ENCODE data around the gene NUP37. TPM values are rescaled to one million over a fixed set of nuclear protein-coding genes. Genes with fewer than 3 reads are reported as not detected.
"Not testable (repeated sequence)": the region's sequence is repeated elsewhere in the genome, so short reads cannot be mapped to it uniquely, and the experiment has no call there.

NUP37 gene, protein sequence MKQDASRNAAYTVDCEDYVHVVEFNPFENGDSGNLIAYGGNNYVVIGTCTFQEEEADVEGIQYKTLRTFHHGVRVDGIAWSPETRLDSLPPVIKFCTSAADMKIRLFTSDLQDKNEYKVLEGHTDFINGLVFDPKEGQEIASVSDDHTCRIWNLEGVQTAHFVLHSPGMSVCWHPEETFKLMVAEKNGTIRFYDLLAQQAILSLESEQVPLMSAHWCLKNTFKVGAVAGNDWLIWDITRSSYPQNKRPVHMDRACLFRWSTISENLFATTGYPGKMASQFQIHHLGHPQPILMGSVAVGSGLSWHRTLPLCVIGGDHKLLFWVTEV
- total RNA-seq = 17.3 and 23.7 TPM in 2 replicates

GRCh38 chr12:102119674-102120563 is at the start of gene NUP37, which contains the start of gene PARPBP:
Gene NUP37 (minus strand): TSS chr12:102120114. CDS start chr12:102118518, 1,596 bp downstream.
Gene PARPBP (plus strand): TSS chr12:102120183. CDS start chr12:102123889, 3,706 bp downstream.
- DNase-seq (ENCODE audit: low read depth in 2 of 2) = peak; percentile 76 to 91

DNA sequence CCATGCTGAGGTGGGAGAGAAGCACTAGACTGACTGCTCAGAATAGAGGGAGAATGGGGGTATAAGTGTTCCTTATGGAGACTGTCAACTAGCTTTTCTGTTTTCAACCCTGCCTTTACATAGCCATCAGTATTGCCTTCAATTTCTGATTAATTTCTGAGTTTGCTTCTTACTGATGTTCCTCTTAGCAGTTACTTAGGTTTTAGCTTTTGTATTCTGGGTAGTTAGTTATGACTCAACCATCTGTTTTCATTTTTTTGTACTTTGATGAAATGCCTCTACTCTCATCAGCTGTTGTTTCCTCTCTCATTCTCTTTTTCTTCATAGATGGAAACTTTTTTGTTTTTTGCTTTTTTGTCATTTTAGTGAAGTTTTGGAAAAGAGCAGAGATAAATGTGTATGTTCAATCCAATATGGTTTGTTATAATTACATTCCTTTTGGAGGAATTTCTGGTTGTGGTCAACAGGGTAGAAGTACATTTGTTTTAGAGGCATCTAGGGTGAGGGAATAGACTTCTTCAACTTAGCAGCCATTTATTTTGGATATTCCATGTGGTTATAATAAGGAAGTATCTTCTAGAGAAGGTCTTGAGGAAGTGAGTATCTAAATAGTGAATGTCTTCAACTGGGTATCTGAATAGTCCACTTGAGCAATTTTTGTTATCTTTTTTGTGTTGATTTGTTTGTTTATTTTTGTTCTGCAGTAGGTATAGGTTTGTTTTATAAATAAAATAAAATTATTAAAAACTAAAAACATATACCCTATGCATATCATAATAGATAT is 48.1 kb upstream of the NUP37 start:
- DNase-seq (ENCODE audit: low read depth in 2 of 2) = no peak

DNA sequence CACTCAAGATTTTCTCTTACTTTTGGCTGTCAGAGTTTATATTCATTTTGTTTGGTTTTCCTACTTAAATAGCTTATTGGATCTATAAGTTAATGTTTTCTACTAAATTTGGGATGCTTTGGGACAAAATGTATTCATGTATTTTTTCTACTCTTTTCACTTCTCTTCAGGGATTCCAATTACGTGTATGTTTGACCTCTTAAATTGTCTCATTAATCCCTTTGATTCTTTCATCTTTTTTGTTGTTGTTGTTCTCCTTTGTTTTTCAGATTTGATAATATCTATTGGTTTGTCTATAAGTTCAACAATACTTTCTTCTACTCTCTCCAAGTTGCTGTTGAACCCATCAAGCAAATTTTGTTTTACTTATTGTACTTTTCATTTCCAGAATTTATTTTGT is 43.5 kb upstream of the NUP37 start:
- no peak for DNase-seq (ENCODE audit: low read depth in 2 of 2)

- DNase-seq (ENCODE audit: low read depth in 2 of 2) = not testable (repeated sequence)
Measured at GRCh38 chr12:102155206-102155605, 35.3 kb upstream of the NUP37 start.

GRCh38 chr12:102147062-102147587 is 27.2 kb upstream of the NUP37 start:
- DNase-seq (ENCODE audit: low read depth in 2 of 2) = not testable (repeated sequence)

DNA sequence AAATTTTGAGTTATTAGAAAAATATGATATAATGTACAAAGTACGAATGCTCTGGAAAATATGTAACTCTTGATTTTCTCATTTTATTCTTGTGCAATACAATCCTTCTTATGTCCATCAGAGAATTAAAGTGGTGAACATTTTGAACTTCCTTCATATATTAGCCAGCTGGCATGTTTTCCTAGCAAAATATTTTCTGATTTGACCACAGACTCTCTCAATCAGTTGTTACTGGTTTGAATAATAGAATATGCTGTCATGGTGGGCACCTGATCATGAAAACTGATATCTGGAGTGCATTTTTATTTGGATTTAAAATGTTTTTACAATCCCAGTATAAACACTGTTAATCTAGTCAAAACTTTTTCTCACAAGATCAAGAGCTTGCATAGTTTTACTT is 24.3 kb upstream of the NUP37 start:
- no peak for DNase-seq (ENCODE audit: low read depth in 2 of 2)

GRCh38 chr12:102142866-102143373 is 23.0 kb upstream of the NUP37 start:
- not testable (repeated sequence) for DNase-seq (ENCODE audit: low read depth in 2 of 2)

DNA sequence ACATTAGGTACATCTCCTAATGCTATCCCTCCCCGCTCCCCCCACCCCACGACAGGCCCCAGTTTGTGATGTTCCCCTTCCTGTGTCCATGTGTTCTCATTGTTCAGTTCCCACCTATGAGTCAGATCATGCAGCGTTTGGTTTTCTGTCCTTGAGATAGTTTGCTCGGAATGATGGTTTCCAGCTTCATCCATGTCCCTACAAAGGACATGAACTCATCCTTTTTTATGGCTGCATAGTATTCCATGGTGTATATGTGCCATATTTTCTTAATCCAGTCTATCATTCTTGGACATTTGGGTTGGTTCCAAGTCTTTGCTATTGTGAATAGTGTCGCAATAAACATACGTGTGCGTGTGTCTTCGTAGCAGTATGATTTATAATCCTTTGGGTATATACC is 17.7 kb upstream of the NUP37 start:
- not testable (repeated sequence) for DNase-seq (ENCODE audit: low read depth in 2 of 2)

DNA sequence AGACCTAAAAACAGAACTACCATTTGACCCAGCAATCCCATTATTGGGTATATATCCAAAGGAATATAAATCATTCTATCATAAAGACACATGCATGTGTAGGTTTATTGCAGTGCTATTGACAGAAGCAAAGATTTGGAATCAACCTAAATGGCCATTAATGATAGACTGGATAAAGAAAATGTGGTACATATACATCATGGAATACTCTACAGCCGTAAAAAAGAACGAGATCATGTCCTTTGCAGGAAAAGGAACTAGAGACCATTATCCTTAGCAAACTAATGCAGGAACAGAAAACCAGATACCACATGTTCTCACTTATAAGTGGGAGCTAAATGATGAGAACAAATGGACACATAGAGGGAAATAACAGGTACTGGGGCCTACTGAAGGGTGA is 11.5 kb upstream of the NUP37 start:
- DNase-seq (ENCODE audit: low read depth in 2 of 2) = not testable (repeated sequence)

DNA sequence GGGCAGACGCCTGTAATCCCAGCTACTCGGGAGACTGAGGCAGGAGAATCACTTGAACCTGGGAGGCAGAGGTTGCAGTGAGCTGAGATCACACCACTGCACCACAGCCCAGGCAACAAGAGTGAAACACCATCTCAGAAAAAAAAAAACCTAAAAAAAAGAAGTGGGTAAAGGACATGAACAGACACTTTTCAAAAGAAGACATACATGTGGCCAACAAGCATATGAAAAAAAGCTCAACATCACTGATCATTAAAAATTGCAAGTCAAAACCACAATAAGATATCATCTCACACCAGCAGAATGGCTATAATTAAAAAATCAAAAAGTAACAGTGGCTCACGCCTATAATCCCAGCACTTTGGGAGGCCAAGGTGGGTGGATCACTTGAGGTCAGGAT is 10.8 kb upstream of the NUP37 start:
- DNase-seq (ENCODE audit: low read depth in 2 of 2) = not testable (repeated sequence)

DNA sequence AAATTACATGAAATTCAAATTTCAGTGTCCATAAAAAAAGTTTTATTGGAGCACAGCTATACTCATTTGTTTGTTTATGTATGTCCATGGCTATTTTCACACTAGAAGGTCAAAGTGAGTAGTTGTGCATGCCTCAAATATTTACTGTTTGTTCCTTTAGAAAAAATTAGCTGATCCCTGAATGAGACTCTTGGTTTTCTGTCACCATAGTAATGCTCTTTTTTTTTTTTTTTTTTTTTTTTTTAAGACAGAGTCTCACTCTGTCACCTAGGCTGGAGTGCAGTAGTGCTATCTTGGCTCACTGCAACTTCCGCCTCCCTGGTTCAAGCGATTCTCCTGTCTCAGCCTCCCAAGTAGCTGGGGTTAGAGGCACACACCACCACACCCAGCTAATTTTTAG is 1.4 kb upstream of the NUP37 start:
- DNase-seq (ENCODE audit: low read depth in 2 of 2) = not testable (repeated sequence)

GRCh38 chr12:102120886-102121285 is 972 bp upstream of the NUP37 start:
- peak in 1 of 2 donors; percentile 13 for DNase-seq (ENCODE audit: low read depth in 2 of 2)

- no peak for DNase-seq (ENCODE audit: low read depth in 2 of 2)
Measured at GRCh38 chr12:102120564-102120873, 605 bp upstream of the NUP37 start.

GRCh38 chr12:102118874-102119273 is 1.0 kb downstream of the NUP37 start:
- DNase-seq (ENCODE audit: low read depth in 2 of 2) = no peak

DNA sequence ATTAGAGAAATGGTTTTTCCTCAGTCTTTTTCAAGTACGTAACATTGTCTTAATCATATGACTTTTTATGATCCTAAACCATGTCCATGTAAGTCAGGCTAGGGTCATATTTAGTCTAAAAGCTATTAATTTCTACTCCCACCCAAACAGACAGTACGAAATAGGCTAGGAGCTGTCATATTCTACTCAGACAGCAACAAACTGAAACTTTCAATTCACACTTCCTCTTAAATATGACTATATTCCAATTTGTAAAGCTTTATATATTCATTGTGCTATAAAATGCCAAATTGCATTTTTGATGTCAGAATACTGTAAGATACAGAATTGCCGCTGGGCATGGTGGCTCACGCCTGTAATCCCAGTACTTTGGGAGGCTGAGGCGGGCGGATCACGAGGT is 3.5 kb downstream of the NUP37 start:
- DNase-seq (ENCODE audit: low read depth in 2 of 2) = no peak

GRCh38 chr12:102114212-102114611 is 5.7 kb downstream of the NUP37 start:
- DNase-seq (ENCODE audit: low read depth in 2 of 2) = no peak

GRCh38 chr12:102110782-102111181 is 9.1 kb downstream of the NUP37 start:
- no peak for DNase-seq (ENCODE audit: low read depth in 2 of 2)

GRCh38 chr12:102107970-102108369 is 11.9 kb downstream of the NUP37 start:
- no peak for DNase-seq (ENCODE audit: low read depth in 2 of 2)

- no peak for DNase-seq (ENCODE audit: low read depth in 2 of 2)
Measured at GRCh38 chr12:102106905-102107304, 13.0 kb downstream of the NUP37 start.

DNA sequence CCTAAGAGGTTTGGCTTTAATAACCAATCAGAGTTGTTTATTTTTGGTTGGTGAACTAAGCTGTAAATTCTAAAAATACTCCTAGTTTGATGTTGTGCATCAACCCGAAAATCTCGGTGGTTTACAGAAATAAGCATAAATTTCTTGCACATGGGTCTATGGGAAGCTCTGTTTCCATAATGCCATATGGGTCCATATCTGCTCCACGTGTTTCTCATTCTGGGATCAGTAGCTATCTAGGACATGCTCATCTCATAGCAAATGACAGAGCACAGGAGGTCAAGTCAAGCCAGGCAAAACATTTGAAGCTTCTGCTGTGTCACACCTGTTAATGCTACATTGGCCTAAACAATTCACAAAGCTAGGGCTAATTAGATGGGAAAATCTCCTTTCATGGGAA is 23.1 kb downstream of the NUP37 start:
- DNase-seq (ENCODE audit: low read depth in 2 of 2) = no peak

DNA sequence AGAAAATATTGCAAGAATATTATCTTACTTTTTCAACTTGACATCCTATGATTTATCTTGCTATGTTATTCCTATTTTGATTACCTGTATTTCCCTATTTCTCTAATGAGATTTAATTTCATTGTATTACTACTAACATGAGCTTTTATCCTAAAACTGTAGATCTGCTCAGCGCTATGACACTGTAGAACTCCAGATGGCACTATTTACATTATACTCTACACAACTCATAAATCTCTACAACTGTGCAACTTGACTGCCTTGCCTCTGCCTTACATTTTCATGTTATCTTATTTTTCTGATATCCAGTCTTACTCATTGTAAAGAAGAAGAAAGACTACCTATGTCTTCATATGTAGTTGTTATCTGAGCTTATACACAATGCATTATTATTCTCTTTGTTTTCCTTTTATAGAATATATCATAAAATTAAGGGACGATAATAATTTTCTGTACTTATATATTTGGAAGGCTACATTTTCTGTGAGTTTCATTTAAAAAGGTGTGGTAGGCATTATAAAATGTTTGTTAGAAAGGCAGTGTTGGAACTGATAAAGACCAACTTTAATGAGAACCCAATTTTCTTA is 24.1 kb downstream of the NUP37 start:
- peak; percentile 31 to 46 for DNase-seq (ENCODE audit: low read depth in 2 of 2)
